H1 (cell line): ENCODE measurements around the gene CD300E. TPM values are rescaled to one million over a fixed set of nuclear protein-coding genes. Genes with fewer than 3 reads are reported as not detected.

ENCODE experiments used
- CTCF ChIA-PET: fragments of 300-600 bp; sonication (Branson Sonifier 250); formaldehyde crosslinking; loops from one replicate; lab custom pipeline; 2021; ENCODE audit not compliant: partially characterized antibody; lab: Charles Lee
- POLR2A ChIA-PET: fragments of 300-600 bp; sonication (Branson Sonifier 250); formaldehyde crosslinking; loops from one replicate; lab custom pipeline; 2021; ENCODE audit warnings: inconsistent platforms; ENCODE audit not compliant: partially characterized antibody; lab: Charles Lee
- DNase-seq, 2 experiments: peaks; one replicate each; pipeline versions ENCODE4 v3.0.0 to v3.0.0-alpha.2; 2010 to 2022; ENCODE audit warnings: low spot score in 2 of 2, low read depth in 1 of 2, mixed read lengths in 1 of 2
- FAIRE-seq: peaks from 2 replicates; lab custom pipeline; 2011; peaks lifted over from hg19 to GRCh38; lab: Jason Lieb, UNC
- H2AFZ ChIP-seq: 2 replicates; pipeline ENCODE4 v1.8.1; 2012; ENCODE audit warnings: low read length, inconsistent platforms
- H2AK5ac ChIP-seq: 2 replicates; pipeline ENCODE4 v1.6.1; 2013; ENCODE audit warnings: low read depth, low read length
- H2BK120ac ChIP-seq: replicated peaks from 2 replicates; pipeline ENCODE3; 2013; ENCODE audit warnings: low read depth, low read length, inconsistent platforms
- H2BK12ac ChIP-seq: 2 replicates; pipeline ENCODE4 v1.6.1; 2013; ENCODE audit warnings: low read depth, low read length
- H2BK15ac ChIP-seq: 2 replicates; pipeline ENCODE4 v1.6.1; 2013; ENCODE audit warnings: low read length
- H2BK20ac ChIP-seq: 2 replicates; pipeline ENCODE4 v1.6.1; 2013; ENCODE audit warnings: low read length
- H2BK5ac ChIP-seq: 2 replicates; pipeline ENCODE4 v1.6.1; 2013; ENCODE audit warnings: low read depth, low read length
- H3K14ac ChIP-seq: 2 replicates; pipeline ENCODE4 v1.6.1; 2013; ENCODE audit warnings: inconsistent platforms; ENCODE audit not compliant: insufficient read length
- H3K18ac ChIP-seq: 2 replicates; pipeline ENCODE4 v1.6.1; 2013; ENCODE audit warnings: low read length; ENCODE audit errors: extremely low read depth
- H3K23ac ChIP-seq: 2 replicates; pipeline ENCODE4 v1.6.1; 2013; ENCODE audit warnings: inconsistent platforms; ENCODE audit not compliant: insufficient read length
- H3K23me2 ChIP-seq: 2 replicates; pipeline ENCODE4 v1.6.1; 2013; ENCODE audit warnings: low read depth, low read length
- H3K27ac ChIP-seq: 2 replicates; pipeline ENCODE4 v1.6.1; 2011; ENCODE audit warnings: low read depth, low read length, inconsistent platforms
- H3K27me3 ChIP-seq, 4 experiments: replicated peaks in 1 of 4; 1 replicate in 1 of 4; 2 replicates in 3 of 4; pipeline versions ENCODE4 v1.6.1 to v1.8.1; 2011 to 2013; ENCODE audit warnings: low read length in 3 of 4, mild to moderate bottlenecking in 3 of 4, inconsistent platforms in 2 of 4, mixed read lengths in 2 of 4, moderate library complexity in 1 of 4; ENCODE audit not compliant: control insufficient read depth in 3 of 4, insufficient read depth in 3 of 4; ENCODE audit errors: extremely low read depth in 1 of 4
- H3K36me3 ChIP-seq, 4 experiments: 2 replicates each; pipeline versions ENCODE4 v1.6.1 to v1.8.1; 2011 to 2013; ENCODE audit warnings: mild to moderate bottlenecking in 4 of 4, low read length in 3 of 4, moderate library complexity in 2 of 4, control low read depth in 1 of 4, inconsistent platforms in 1 of 4; ENCODE audit not compliant: insufficient read depth in 4 of 4, control insufficient read depth in 2 of 4
- H3K4ac ChIP-seq: replicated peaks from 2 replicates; pipeline ENCODE3; 2013; ENCODE audit warnings: low read length, low read depth, mixed read lengths, inconsistent platforms; ENCODE audit not compliant: insufficient read length
- H3K4me1 ChIP-seq, 4 experiments: replicated peaks in 1 of 4; 1 replicate in 1 of 4; 2 replicates in 3 of 4; pipeline versions ENCODE4 v1.6.1 to v1.8.1; 2011 to 2013; ENCODE audit warnings: low read length in 3 of 4, inconsistent platforms in 2 of 4, mixed read lengths in 1 of 4; ENCODE audit not compliant: insufficient read depth in 4 of 4, control insufficient read depth in 3 of 4
- H3K4me2 ChIP-seq, 2 experiments: 2 replicates each; pipeline versions ENCODE4 v1.6.1 to v1.8.1; 2011 to 2013; ENCODE audit warnings: low read depth in 2 of 2, low read length in 2 of 2, control low read depth in 1 of 2, inconsistent platforms in 1 of 2, mild to moderate bottlenecking in 1 of 2; ENCODE audit not compliant: insufficient read depth in 1 of 2
- H3K4me3 ChIP-seq, 4 experiments: fragments of 200-600, 300-600 bp in 1 of 4; sonication (generic), shearing (Covaris generic), sonication (Bioruptor Twin) in 1 of 4; 2 replicates each; pipeline versions ENCODE4 v1.5.1 to v1.8.1; 2011 to 2016; ENCODE audit warnings: low read length in 4 of 4, low read depth in 3 of 4, control low read depth in 2 of 4, inconsistent platforms in 2 of 4, mild to moderate bottlenecking in 2 of 4, mixed read lengths in 1 of 4, moderate library complexity in 1 of 4; ENCODE audit not compliant: insufficient read depth in 2 of 4; ENCODE audit errors: extremely low read depth in 1 of 4
- H3K56ac ChIP-seq: replicated peaks from 2 replicates; pipeline ENCODE3; 2013; ENCODE audit warnings: low read depth, mild to moderate bottlenecking, mixed read lengths, low read length, inconsistent platforms; ENCODE audit not compliant: insufficient read length
- H3K79me1 ChIP-seq: 2 replicates; pipeline ENCODE4 v1.6.1; 2013; ENCODE audit warnings: low read depth, low read length, control low read depth
- H3K79me2 ChIP-seq, 2 experiments: 2 replicates each; pipeline versions ENCODE4 v1.6.1 to v1.8.1; 2012 to 2013; ENCODE audit warnings: low read length in 2 of 2, mild to moderate bottlenecking in 2 of 2, inconsistent platforms in 1 of 2; ENCODE audit not compliant: insufficient read depth in 2 of 2, control insufficient read depth in 1 of 2
- H3K9ac ChIP-seq, 4 experiments: replicated peaks in 1 of 4; 1 replicate in 1 of 4; 2 replicates in 3 of 4; pipeline versions ENCODE4 v1.6.1 to v1.8.1; 2011 to 2013; ENCODE audit warnings: low read depth in 3 of 4, low read length in 3 of 4, control low read depth in 2 of 4, mild to moderate bottlenecking in 2 of 4, moderate library complexity in 2 of 4, inconsistent platforms in 1 of 4; ENCODE audit errors: extremely low read depth in 1 of 4
- H3K9me3 ChIP-seq, 2 experiments: 2 replicates each; pipeline versions ENCODE4 v1.6.1 to v1.8.1; 2012 to 2013; ENCODE audit warnings: mild to moderate bottlenecking in 2 of 2, moderate library complexity in 2 of 2, control low read depth in 1 of 2, inconsistent platforms in 1 of 2, low read depth in 1 of 2, low read length in 1 of 2, mixed read lengths in 1 of 2; ENCODE audit not compliant: insufficient read depth in 2 of 2
- H4K20me1 ChIP-seq, 2 experiments: replicated peaks in 1 of 2; 2 replicates each; pipeline versions ENCODE3 to v1.8.1; 2011 to 2013; ENCODE audit warnings: inconsistent platforms in 2 of 2, low read length in 2 of 2, mild to moderate bottlenecking in 1 of 2; ENCODE audit not compliant: insufficient read depth in 2 of 2, control insufficient read depth in 1 of 2
- H4K5ac ChIP-seq: 2 replicates; pipeline ENCODE4 v1.6.1; 2013; ENCODE audit warnings: low read length, low read depth, mixed read lengths, inconsistent platforms; ENCODE audit not compliant: insufficient read length
- H4K8ac ChIP-seq: 2 replicates; pipeline ENCODE4 v1.8.0; 2013; ENCODE audit warnings: mild to moderate bottlenecking, moderate library complexity, low read length, inconsistent platforms; ENCODE audit not compliant: insufficient read depth; ENCODE audit errors: extremely low read depth
- H4K91ac ChIP-seq: replicated peaks from 2 replicates; pipeline ENCODE3; 2013; ENCODE audit warnings: low read length, mixed read lengths, inconsistent platforms; ENCODE audit not compliant: insufficient read length
- BACH1 ChIP-seq: IDR thresholded peaks from 2 replicates; pipeline ENCODE4 v1.6.1; 2012; ENCODE audit warnings: low read length, improper control_type of control experiment
- CREB1 ChIP-seq: IDR thresholded peaks from 2 replicates; pipeline ENCODE4 v1.6.1; 2012; ENCODE audit warnings: inconsistent platforms
- EP300 ChIP-seq, 2 experiments: IDR thresholded peaks; 1 replicate in 1 of 2; 2 replicates in 1 of 2; pipeline ENCODE4 v1.6.1; 2011 to 2012; ENCODE audit warnings: low read depth in 2 of 2, low read length in 2 of 2, mild to moderate bottlenecking in 2 of 2, borderline replicate concordance in 1 of 2, inconsistent platforms in 1 of 2, moderate library complexity in 1 of 2
- MAFK ChIP-seq: IDR thresholded peaks from 2 replicates; pipeline ENCODE4 v1.6.1; 2012; ENCODE audit warnings: low read depth, mild to moderate bottlenecking, improper control_type of control experiment, low read length
- RBBP5 ChIP-seq: IDR thresholded peaks from 2 replicates; pipeline ENCODE4 v1.7.1; 2012; ENCODE audit warnings: low read depth, mild to moderate bottlenecking, inconsistent platforms, low read length, moderate library complexity, borderline replicate concordance
- TEAD4 ChIP-seq: IDR thresholded peaks from 2 replicates; pipeline ENCODE4 v1.6.1; 2012; ENCODE audit warnings: low read depth, low read length, inconsistent platforms, mixed read lengths
- WGBS, 2 experiments: shearing (Covaris generic) in 1 of 2; methylation state at CpG; one replicate each; pipeline versions ENCODE4 v1.1.6 to v1.1.7; 2013 to 2015; ENCODE audit warnings: low lambda C conversion rate in 2 of 2, mixed read lengths in 2 of 2, inconsistent platforms in 1 of 2, low coverage in 1 of 2, missing lambda C conversion rate in 1 of 2; ENCODE audit not compliant: insufficient replicate concordance in 2 of 2, insufficient coverage in 1 of 2, insufficient read length in 1 of 2; ENCODE audit errors: extremely low coverage in 1 of 2, missing lambda C conversion rate in 1 of 2; 5-methylcytosine and 5-hydroxymethylcytosine counted together
- polyA plus RNA-seq, 7 experiments: library from polyadenylated mRNA; depleted of rRNA in 3 of 7; stranded (reverse) in 5 of 7; unstranded in 2 of 7; fragments of >200 nt in 5 of 7; fragments of 200-250 nt in 2 of 7; gene quantifications; 1 replicate in 5 of 7; 2 replicates in 1 of 7; 4 replicates in 1 of 7; pipeline versions ENCODE4 v1.2.1 to v1.2.3, GENCODE V29; 2011 to 2013; ENCODE audit warnings: missing spikeins in 2 of 7, mixed read lengths in 2 of 7
- total RNA-seq: library from RNA; stranded (reverse); fragmentation: NEBNext Ultra II Directional; extraction: Animal tissue kit (Norgen Biotek cat#: 25700); gene quantifications from 2 replicates; pipeline ENCODE4 v1.2.1, GENCODE V29; 2021
- TF ChIP-seq, protein P1 (sequence below): IDR thresholded peaks from 2 replicates; pipeline ENCODE4 v1.6.1; 2012; ENCODE audit warnings: low read length, inconsistent platforms

CD300E gene
- total and polyA plus RNA-seq, 2 of the 8 experiments (the other 6 are each of a cell fraction or from before 2014, with no cell fraction given), result not detected

DNA sequence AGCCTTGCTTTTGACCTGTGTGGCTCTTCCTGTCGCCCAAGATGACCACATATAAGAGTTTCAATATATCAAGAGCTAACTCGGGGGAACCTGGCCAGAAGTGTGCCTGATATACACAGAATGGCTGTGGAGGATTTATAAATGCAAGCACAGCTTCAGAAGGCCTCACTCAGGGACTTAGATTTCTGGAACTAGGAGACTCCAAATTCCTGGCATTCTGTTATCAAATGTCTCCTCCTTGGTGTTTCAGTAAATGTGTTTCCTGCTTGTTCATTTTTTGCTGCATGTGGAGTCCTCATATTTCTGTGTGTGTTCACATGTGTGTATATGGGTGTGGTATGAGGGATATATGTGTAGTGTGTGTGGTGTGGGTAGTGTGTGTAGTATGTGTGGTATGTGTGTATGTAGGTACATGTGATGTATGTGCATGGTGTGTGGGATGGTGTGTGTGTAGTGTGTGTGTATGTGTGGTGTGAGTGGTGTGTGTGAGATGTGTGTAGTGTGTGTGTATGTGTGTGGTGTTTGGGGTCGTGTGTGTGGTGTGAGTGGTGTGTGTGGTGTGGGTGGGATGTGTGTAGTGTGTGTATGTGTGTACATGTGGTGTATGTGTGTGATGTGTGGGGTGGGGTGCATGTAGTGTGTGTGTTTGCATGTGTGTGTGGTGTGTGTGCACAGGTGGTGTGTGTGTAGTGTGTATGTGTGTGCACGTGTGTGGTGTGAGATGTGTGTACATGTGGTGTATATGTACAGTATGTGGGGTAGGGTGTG is 55.2 kb downstream of the CD300E start:
- ChIA-PET CTCF (interaction anchor here (0.6 to 4.2 kb wide), 6 partner anchors 9 to 1251 kb away, joined by 3 to 33 read pairs (median 15); no protein-coding TSS in a partner anchor), POLR2A (interaction anchor here (0.6 kb wide), 1 partner anchor 13 kb away, joined by 3 read pairs; no protein-coding TSS in a partner anchor)
- no peak overlapping the region for H4K8ac ChIP-seq
- H2BK5ac ChIP-seq, result no peak overlapping the region; the same call in 1 of the 2 replicates
- peaks cover 0 to 2% (median under 1%) of the 10 kb centered on the region in 4 experiments; a peak in 1 of 7 replicates for H3K27me3 ChIP-seq
- H3K79me1 ChIP-seq, result peaks cover 7% of the 10 kb centered on the region
- H2BK20ac ChIP-seq, result peak overlapping the region; percentile 52; the same call in 1 of the 2 replicates
- H3K4me3 ChIP-seq, result no peak overlapping the region
- no peak overlapping the region for H3K14ac ChIP-seq
- H3K36me3 ChIP-seq, result no peaks in the 10 kb centered on the region
- peak overlapping the region; percentile 91; the same call in 1 of the 2 replicates for H2BK12ac ChIP-seq
- peak overlapping the region; percentile 73; the same call in 1 of the 2 replicates for H2BK15ac ChIP-seq
- peak overlapping the region; percentile 95 for H3K56ac ChIP-seq
- H2AK5ac ChIP-seq, result peak overlapping the region; percentile 79
- H3K18ac ChIP-seq, result no peak overlapping the region
- no peaks in the 10 kb centered on the region; a peak in 1 of 4 replicates for H3K79me2 ChIP-seq
- no peak overlapping the region for H2AFZ ChIP-seq
- H3K9ac ChIP-seq, result no peak overlapping the region; a peak in 1 of 7 replicates
- no peak overlapping the region for H4K5ac ChIP-seq
- WGBS, 2 experiments, result 79 to 100% methylated on average over 1 to 4 of the region's 4 CpGs
- no peak overlapping the region for H2BK120ac ChIP-seq
- H3K23ac ChIP-seq, result no peak overlapping the region
- TF ChIP-seq TEAD4 (no peak), CREB1 (no peak), EP300 (IDR thresholded peaks at IDR 0.05; ENCODE audit: borderline replicate concordance in 1 of 2, low read depth in 2 of 2, low read length in 2 of 2) (no peak), MAFK (no peak), RBBP5 (no peak), BACH1 (no peak)
- TF ChIP-seq, protein P1, sequence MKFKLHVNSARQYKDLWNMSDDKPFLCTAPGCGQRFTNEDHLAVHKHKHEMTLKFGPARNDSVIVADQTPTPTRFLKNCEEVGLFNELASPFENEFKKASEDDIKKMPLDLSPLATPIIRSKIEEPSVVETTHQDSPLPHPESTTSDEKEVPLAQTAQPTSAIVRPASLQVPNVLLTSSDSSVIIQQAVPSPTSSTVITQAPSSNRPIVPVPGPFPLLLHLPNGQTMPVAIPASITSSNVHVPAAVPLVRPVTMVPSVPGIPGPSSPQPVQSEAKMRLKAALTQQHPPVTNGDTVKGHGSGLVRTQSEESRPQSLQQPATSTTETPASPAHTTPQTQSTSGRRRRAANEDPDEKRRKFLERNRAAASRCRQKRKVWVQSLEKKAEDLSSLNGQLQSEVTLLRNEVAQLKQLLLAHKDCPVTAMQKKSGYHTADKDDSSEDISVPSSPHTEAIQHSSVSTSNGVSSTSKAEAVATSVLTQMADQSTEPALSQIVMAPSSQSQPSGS, result no peak
- H3K4me2 ChIP-seq, result no peak overlapping the region; a peak in 1 of 4 replicates
- no peak overlapping the region for H3K27ac ChIP-seq
- H3K4ac ChIP-seq, result peak overlapping the region; percentile 95
- no peak for DNase-seq
- H3K9me3 ChIP-seq, result no peaks in the 10 kb centered on the region
- FAIRE-seq, result no peak
- H3K23me2 ChIP-seq, result peaks cover 13% of the 10 kb centered on the region
- peaks cover 0 to 12% of the 10 kb centered on the region in 2 experiments for H4K20me1 ChIP-seq
- H4K91ac ChIP-seq, result peak overlapping the region; percentile 87
- peaks cover 0 to 3% (median 2%) of the 10 kb centered on the region in 4 experiments; a peak in 3 of 7 replicates for H3K4me1 ChIP-seq
